Body of pancreas (tissue), 4 donors: ENCODE results near the gene PDHX. TPM values are rescaled to one million over a fixed set of nuclear protein-coding genes. Genes with fewer than 3 reads are reported as not detected.

Experiments used
- ATAC-seq: fragments of 150-250 bp; one replicate; pipeline ENCODE4 v1.9.1; 2016
- DNase-seq, 4 donors: peaks; one replicate each; pipeline ENCODE4 v3.0.0-alpha.2; 2019
- H3K27ac ChIP-seq, 4 donors: fragments of 200-600 bp; sonication (generic); 1 replicate in 3 of 4; 2 replicates in 1 of 4; pipeline versions ENCODE4 v1.5.1 to v1.6.1; 2016 to 2019; ENCODE audit warnings: mild to moderate bottlenecking in 1 of 4, mixed read lengths in 1 of 4, moderate library complexity in 1 of 4
- H3K27me3 ChIP-seq, 2 donors: fragments of 200-600 bp; sonication (generic); one replicate each; pipeline ENCODE4 v1.6.0; 2016; ENCODE audit warnings: mild to moderate bottlenecking in 1 of 2
- H3K36me3 ChIP-seq, 2 donors: fragments of 200-600 bp; sonication (generic); replicated peaks in 1 of 2; 2 replicates each; pipeline ENCODE4 v1.5.1; 2016; ENCODE audit warnings: low read depth in 2 of 2; ENCODE audit not compliant: insufficient read depth in 1 of 2
- H3K4me1 ChIP-seq: fragments of 200-600 bp; sonication (generic); one replicate; pipeline ENCODE4 v1.6.0; 2016
- H3K4me3 ChIP-seq, 2 donors: fragments of 200-600 bp; sonication (generic); 1 replicate in 1 of 2; 2 replicates in 1 of 2; pipeline ENCODE4 v1.5.1; 2016 to 2019
- H3K9me3 ChIP-seq, 3 donors: fragments of 200-600 bp; sonication (generic); 1 replicate in 2 of 3; 2 replicates in 1 of 3; pipeline ENCODE4 v1.5.1; 2016
- POLR2A ChIP-seq, 3 donors: fragments of 450-650 bp; IDR thresholded peaks; one replicate each; pipeline ENCODE4 v1.6.1; 2016; ENCODE audit warnings: antibody characterized with exemption in 3 of 3, mild to moderate bottlenecking in 2 of 3
- WGBS, 2 donors: methylation state at CpG; one replicate each; pipeline ENCODE4 v1.1.5; 2017; 5-methylcytosine and 5-hydroxymethylcytosine counted together
- intact Hi-C: fragments of 100-400 bp; cut with DNase I; formaldehyde crosslinking; loops from one replicate; pipeline ENCODE4 v1.15.1; 2023
- total RNA-seq, 2 donors: library from RNA; depleted of rRNA; stranded (reverse); fragments of >200 nt; gene quantifications; one replicate each; pipeline ENCODE4 v1.1.0, GENCODE V29; 2016
- TF ChIP-seq, protein P1 (sequence below), 7 experiments: fragments of 450-650 bp in 4 of 7; fragments of 200-600 bp in 3 of 7; sonication (generic) in 3 of 7; IDR thresholded peaks; one replicate each; pipeline ENCODE4 v1.5.1; 2016 to 2019; ENCODE audit warnings: antibody characterized with exemption in 7 of 7

PDHX gene
- total RNA-seq, 2 donors from 2014 or later: 10.4 to 51.4 TPM

DNA sequence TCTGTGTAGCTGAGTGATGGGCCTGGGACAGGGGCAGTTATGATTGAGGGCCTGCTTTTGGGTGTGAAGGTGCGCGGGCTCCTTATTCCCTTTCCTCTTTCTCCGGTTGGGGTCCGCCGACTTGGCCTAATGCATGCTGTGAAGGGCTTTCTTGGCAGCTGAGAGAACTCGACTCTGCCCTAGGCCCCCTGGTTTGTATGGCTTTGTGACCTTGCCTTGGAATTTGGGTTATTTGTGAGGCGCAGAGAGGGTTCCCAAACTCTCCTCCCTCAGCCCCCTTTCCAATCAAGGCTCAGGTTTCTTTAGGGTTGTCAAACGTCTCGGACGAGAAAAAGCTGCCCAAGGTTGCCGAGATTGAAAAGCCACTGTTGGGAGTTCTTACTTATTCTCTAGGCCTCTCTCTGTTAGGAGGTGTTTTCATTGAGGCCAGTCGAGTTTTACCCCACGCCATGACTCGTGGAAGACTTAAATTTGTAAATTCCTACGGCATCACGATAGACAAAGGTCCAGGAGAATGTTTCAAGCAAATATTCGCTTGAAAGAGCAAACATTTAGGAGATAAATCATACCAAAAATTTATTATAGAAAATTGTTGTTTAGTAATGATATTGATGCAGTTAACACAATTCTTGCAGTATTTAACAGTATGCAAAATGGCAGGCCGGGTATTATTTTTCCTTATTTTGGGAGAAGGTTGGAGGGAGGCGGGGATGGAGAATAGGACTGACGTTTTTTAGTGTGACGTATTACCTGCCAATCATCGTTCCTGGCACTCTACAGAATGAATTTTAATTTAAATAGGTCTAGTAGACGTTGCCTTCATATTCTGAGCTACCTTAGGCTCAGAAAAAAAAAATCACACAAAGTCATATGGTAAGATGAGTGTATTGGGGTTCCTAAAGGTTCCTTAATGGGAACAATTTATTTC lies 689 bp downstream of the PDHX start:
- WGBS, 2 donors: 9% methylated on average over 23 of the region's 23 CpGs
- ATAC-seq (peak; percentile 4), DNase-seq (no peak)
- TF ChIP-seq, protein P1, sequence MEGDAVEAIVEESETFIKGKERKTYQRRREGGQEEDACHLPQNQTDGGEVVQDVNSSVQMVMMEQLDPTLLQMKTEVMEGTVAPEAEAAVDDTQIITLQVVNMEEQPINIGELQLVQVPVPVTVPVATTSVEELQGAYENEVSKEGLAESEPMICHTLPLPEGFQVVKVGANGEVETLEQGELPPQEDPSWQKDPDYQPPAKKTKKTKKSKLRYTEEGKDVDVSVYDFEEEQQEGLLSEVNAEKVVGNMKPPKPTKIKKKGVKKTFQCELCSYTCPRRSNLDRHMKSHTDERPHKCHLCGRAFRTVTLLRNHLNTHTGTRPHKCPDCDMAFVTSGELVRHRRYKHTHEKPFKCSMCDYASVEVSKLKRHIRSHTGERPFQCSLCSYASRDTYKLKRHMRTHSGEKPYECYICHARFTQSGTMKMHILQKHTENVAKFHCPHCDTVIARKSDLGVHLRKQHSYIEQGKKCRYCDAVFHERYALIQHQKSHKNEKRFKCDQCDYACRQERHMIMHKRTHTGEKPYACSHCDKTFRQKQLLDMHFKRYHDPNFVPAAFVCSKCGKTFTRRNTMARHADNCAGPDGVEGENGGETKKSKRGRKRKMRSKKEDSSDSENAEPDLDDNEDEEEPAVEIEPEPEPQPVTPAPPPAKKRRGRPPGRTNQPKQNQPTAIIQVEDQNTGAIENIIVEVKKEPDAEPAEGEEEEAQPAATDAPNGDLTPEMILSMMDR (IDR thresholded peaks at IDR 0.05): no peak
- TF ChIP-seq POLR2A (IDR thresholded peaks at IDR 0.05): no peak
- intact Hi-C loops: no loop called here
- peak overlapping the region; percentile 91 to 96 for H3K4me3 ChIP-seq
- peaks cover 32% of the 10 kb centered on the region for H3K4me1 ChIP-seq
- H3K27me3 ChIP-seq: no peaks in the 10 kb centered on the region
- peak overlapping the region; percentile 95 to 99 (median 96) for H3K27ac ChIP-seq
- H3K9me3 ChIP-seq: no peaks in the 10 kb centered on the region
- H3K36me3 ChIP-seq: peaks cover 0 to 1% of the 10 kb centered on the region in 2 donors

DNA sequence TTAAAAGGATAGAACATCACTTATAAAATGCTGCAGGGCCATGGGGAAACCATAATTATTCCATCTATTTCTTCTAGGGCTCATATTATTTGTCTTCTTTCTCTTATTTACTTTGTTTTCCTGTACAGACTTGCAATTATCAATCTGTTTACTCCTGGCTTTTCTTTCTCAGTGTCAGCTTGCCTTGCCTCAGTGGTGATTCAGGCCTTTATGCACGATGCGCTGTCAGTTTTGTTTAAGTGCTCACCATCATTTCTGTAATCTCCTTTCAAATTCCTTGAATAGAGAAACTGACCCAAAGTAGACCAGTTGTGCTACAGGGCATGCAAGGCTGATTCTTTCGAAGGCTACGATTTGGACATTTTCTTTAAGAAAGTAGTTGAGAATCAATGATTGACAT lies 4.7 kb downstream of the PDHX start:
- 91 to 95% methylated on average over 4 of the region's 4 CpGs for WGBS, 2 donors
- DNase-seq (no peak), ATAC-seq (no peak)
- intact Hi-C loops: loop anchor here (10.0 kb wide), 1 partner anchor 484 kb away; no protein-coding TSS in a partner anchor
- Histone ChIP-seq H3K27me3 (no peaks in the 10 kb centered on the region), H3K4me1 (peaks cover 42% of the 10 kb centered on the region), H3K27ac (no peak overlapping the region), H3K4me3 (no peak overlapping the region), H3K36me3 (peaks cover 0 to 1% of the 10 kb centered on the region in 2 donors), H3K9me3 (no peaks in the 10 kb centered on the region)
- no peak for TF ChIP-seq POLR2A (IDR thresholded peaks at IDR 0.05)
- TF ChIP-seq, protein P1 (IDR thresholded peaks at IDR 0.05): no peak

DNA sequence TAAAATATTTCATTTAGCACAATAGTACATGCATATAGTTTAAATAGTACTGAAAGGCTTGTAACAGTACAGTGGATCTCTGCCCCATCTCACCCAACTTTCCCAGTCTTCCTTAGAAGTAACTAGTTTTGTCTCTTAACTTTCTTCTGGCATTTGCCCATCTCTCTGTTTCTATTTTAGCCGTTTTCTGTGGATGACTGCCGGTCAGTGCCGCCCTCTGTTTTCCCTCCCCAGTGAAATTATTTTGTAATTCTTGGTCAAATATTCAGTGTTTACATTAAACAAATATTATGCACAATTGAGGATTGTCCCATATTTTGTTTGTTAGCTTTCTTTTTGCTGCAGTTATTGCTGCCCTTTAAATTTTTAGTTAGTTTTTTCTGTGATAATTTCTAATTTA lies 8.3 kb downstream of the PDHX start:
- Histone ChIP-seq H3K27me3 (no peaks in the 10 kb centered on the region), H3K4me1 (peaks cover 49% of the 10 kb centered on the region), H3K9me3 (no peaks in the 10 kb centered on the region), H3K27ac (peak overlapping the region in 2 of 4 donors; percentile 13 to 14), H3K4me3 (no peak overlapping the region), H3K36me3 (peaks cover 0 to 1% of the 10 kb centered on the region in 2 donors)
- DNase-seq (no peak), ATAC-seq (no peak)
- TF ChIP-seq, protein P1 (IDR thresholded peaks at IDR 0.05): no peak
- no peak for TF ChIP-seq POLR2A (IDR thresholded peaks at IDR 0.05)
- intact Hi-C loops: loop anchor here (10.0 kb wide), 1 partner anchor 480 kb away; no protein-coding TSS in a partner anchor
- WGBS, 2 donors: 16 to 26% methylated on average over 3 of the region's 3 CpGs

DNA sequence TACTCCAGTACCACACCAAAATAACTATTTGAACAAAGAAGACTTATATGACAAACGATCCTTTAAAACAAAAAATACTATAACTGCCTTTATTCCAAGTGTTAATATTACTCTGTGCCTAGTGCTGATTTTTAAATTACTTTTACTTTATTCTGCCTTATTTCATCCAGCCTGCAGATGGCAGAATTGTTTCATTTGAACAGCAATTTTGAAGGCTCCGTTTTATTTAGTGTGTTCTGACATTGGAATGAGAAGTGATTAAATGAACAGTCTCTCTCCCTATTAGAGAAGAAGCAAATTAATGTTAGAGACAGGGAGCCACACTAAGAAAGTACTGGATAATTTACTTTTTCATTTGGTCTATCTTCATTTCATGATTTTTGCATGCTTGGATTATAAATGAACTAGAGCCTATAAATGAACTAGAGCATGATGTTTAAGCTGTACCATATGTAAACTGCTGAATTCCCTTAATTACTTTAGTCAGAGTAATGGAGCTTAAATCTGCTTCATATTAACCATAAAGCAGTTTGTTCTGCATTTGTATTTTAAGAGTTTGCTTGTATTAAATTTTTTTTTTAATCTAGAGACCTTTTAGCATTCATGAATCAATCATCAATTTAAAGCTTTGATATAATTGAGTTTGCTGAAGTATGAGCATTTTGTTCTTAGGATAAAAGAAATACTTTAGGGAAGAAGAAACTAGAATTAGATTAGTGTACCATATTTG lies 9.8 kb downstream of the PDHX start:
- DNase-seq: peak in 1 of 4 donors; percentile 23
- WGBS, 2 donors: 1 to 3% methylated on average over 2 of the region's 2 CpGs
- TF ChIP-seq, protein P1 (IDR thresholded peaks at IDR 0.05): peak; percentile 54 to 94 (median 79)
- no peak for TF ChIP-seq POLR2A (IDR thresholded peaks at IDR 0.05)
- peak overlapping the region in 2 of 4 donors; percentile 7 to 33 for H3K27ac ChIP-seq
- ATAC-seq: peak; percentile 77
- no peak overlapping the region for H3K4me3 ChIP-seq
- H3K27me3 ChIP-seq: no peaks in the 10 kb centered on the region
- intact Hi-C loops: loop anchor here (10.0 kb wide), 1 partner anchor 479 kb away; no protein-coding TSS in a partner anchor
- H3K9me3 ChIP-seq: no peaks in the 10 kb centered on the region
- peaks cover 62% of the 10 kb centered on the region for H3K4me1 ChIP-seq
- no peaks in the 10 kb centered on the region for H3K36me3 ChIP-seq
